ENCODE measurements around the gene ST3GAL3.

GRCh38 chr1:43866201-43866600 is 158.9 kb downstream of the ST3GAL3 start:
- TF ChIP-seq CTCF (IDR thresholded peaks at IDR 0.05) (no peak), POLR2AphosphoS5 (IDR thresholded peaks at IDR 0.05; ENCODE audit: low read depth, low read length) (no peak)
